ENCODE data around the gene HIPK1. TPM values are rescaled to one million over a fixed set of nuclear protein-coding genes. Genes with fewer than 3 reads are reported as not detected.

HIPK1 gene
- total RNA-seq, 4 donors from 2014 or later, result 65.8 to 102 (median 84.7) TPM

GRCh38 chr1:114024049-114024448, 94.9 kb downstream of the HIPK1 start:
- 83 to 89% methylated on average over 6 of the region's 6 CpGs for WGBS, 2 donors
- no peaks in the 10 kb centered on the region for H3K27me3 ChIP-seq
- intact Hi-C loops (cut with DNase I), result no loop called here

GRCh38 chr1:114025609-114026401, 96.7 kb downstream of the HIPK1 start:
- no peak overlapping the region for H3K27ac ChIP-seq
- intact Hi-C loops (cut with DNase I), result no loop called here
- DNase-seq, result no peak
- TF ChIP-seq POLR2A (IDR thresholded peaks at IDR 0.05) (no peak), CTCF (IDR thresholded peaks at IDR 0.05) (no peak)
- H3K9me3 ChIP-seq, result no peaks in the 10 kb centered on the region
- no peak overlapping the region for H3K4me3 ChIP-seq (replicated peaks in 1 of 3)
- H3K36me3 ChIP-seq, result no peaks in the 10 kb centered on the region
- no peaks in the 10 kb centered on the region for H3K27me3 ChIP-seq
- 86 to 88% methylated on average over 5 of the region's 5 CpGs for WGBS, 2 donors
- no peaks in the 10 kb centered on the region for H3K4me1 ChIP-seq

More at GRCh38 chr1:114024049-114024448, 94.9 kb downstream of the HIPK1 start:
- no peak overlapping the region for H3K4me3 ChIP-seq (replicated peaks in 1 of 3)
- DNase-seq, result no peak
- TF ChIP-seq CTCF (IDR thresholded peaks at IDR 0.05), result no peak
- no peak for TF ChIP-seq POLR2A (IDR thresholded peaks at IDR 0.05)
- H3K27ac ChIP-seq, result no peak overlapping the region
- no peaks in the 10 kb centered on the region for H3K36me3 ChIP-seq
- no peaks in the 10 kb centered on the region for H3K9me3 ChIP-seq
- H3K4me1 ChIP-seq, result no peaks in the 10 kb centered on the region

- H3K36me3 ChIP-seq, result no peaks in the 10 kb centered on the region
- 67 to 83% methylated on average over 6 of the region's 6 CpGs for WGBS, 2 donors
- no peaks in the 10 kb centered on the region for H3K4me1 ChIP-seq
- no peak overlapping the region for H3K4me3 ChIP-seq (replicated peaks in 1 of 3)
- no peak overlapping the region for H3K27ac ChIP-seq
- no peak for TF ChIP-seq POLR2A (IDR thresholded peaks at IDR 0.05)
- TF ChIP-seq CTCF (IDR thresholded peaks at IDR 0.05), result no peak
- H3K9me3 ChIP-seq, result no peaks in the 10 kb centered on the region
- H3K27me3 ChIP-seq, result no peaks in the 10 kb centered on the region
- no peak for DNase-seq
- intact Hi-C loops (cut with DNase I), result no loop called here
Observed at GRCh38 chr1:114026797-114027196, 97.7 kb downstream of the HIPK1 start.

Other genes starting within 250 kb of the HIPK1 start
- gene PHTF1, start 169.8 kb upstream of the HIPK1 start, total RNA-seq, result 10 to 100 TPM; 14.4 to 25.4 (median 20.9) TPM
- gene RSBN1, start 116.8 kb upstream of the HIPK1 start, total RNA-seq, result 10 to 100 TPM; 23.7 to 31.5 (median 26.8) TPM
- gene PTPN22, start 57.6 kb upstream of the HIPK1 start, total RNA-seq, result 1 to 10 TPM in 2 of 4 donors, under 1 TPM in 1, not detected in 1; 0.89 to 6.2 (median 2.6) TPM
- under 1 TPM; 0.13 to 0.89 (median 0.50) TPM for gene BCL2L15, start 41.7 kb upstream of the HIPK1 start, total RNA-seq
- 10 to 100 TPM in 3 of 4 donors, 1 to 10 TPM in 1; 9.7 to 14.8 (median 14.0) TPM for gene AP4B1, start 24.5 kb upstream of the HIPK1 start, total RNA-seq
- 1 to 10 TPM; 3.2 to 5.0 (median 4.1) TPM for gene DCLRE1B, start 24.0 kb upstream of the HIPK1 start, total RNA-seq
- gene OLFML3, start 50.1 kb downstream of the HIPK1 start, total RNA-seq, result 10 to 100 TPM; 20.2 to 28.3 (median 24.8) TPM
- gene SYT6, start 224.5 kb downstream of the HIPK1 start, total RNA-seq, result 1 to 10 TPM in 1 of 4 donors, not detected in 3; 1.4 TPM